Pancreas (tissue), 10 donors: Measurements from ENCODE around the gene DONSON. TPM values are rescaled to one million over a fixed set of nuclear protein-coding genes. Genes with fewer than 3 reads are reported as not detected.
"Not testable (repeated sequence)": the region's sequence is repeated elsewhere in the genome, so short reads cannot be mapped to it uniquely, and the experiment has no call there.

Source experiments
- ATAC-seq, 4 donors: fragments of 200-7000 bp; cut with Tn5 transposase; one replicate each; pipeline versions ENCODE4 v1.8.0 to v1.9.1; 2020; ENCODE audit warnings: mild to moderate bottlenecking in 4 of 4, moderate library complexity in 4 of 4
- DNase-seq, 6 donors: peaks; one replicate each; pipeline ENCODE4 v3.0.0-alpha.2; 2020
- FAIRE-seq: peaks from 2 replicates; lab custom pipeline; 2012; peaks lifted over from hg19 to GRCh38; lab: Jason Lieb, UNC
- H3K27ac ChIP-seq, 4 donors: fragments of 200-600 bp; sonication (generic); 1 replicate in 3 of 4; 2 replicates in 1 of 4; pipeline versions ENCODE4 v1.5.0 to v1.8.0; 2020
- H3K27me3 ChIP-seq, 4 donors: fragments of 200-600 bp; one replicate each; pipeline ENCODE4 v1.8.0; 2021
- H3K36me3 ChIP-seq, 3 donors: fragments of 200-600 bp; sonication (generic) in 1 of 3; one replicate each; pipeline versions ENCODE4 v1.5.0 to v1.8.0; 2020 to 2021
- H3K4me1 ChIP-seq, 3 donors: fragments of 200-600 bp; one replicate each; pipeline ENCODE4 v1.8.0; 2021
- H3K4me3 ChIP-seq, 4 donors: fragments of 200-600 bp; sonication (generic) in 2 of 4; one replicate each; pipeline versions ENCODE4 v1.5.0 to v1.8.0; 2020 to 2021
- H3K9me3 ChIP-seq, 4 donors: fragments of 200-600 bp; one replicate each; pipeline ENCODE4 v1.8.0; 2021
- CTCF ChIP-seq, 4 donors: fragments of 200-600 bp; sonication (generic) in 3 of 4; IDR thresholded peaks; one replicate each; pipeline versions ENCODE4 v1.5.0 to v1.8.0; 2021; ENCODE audit warnings: antibody characterized with exemption in 4 of 4
- WGBS, 2 donors: extraction: QIAGEN DNeasy Blood & Tissue Kit; methylation state at CpG; one replicate each; pipeline ENCODE4 v1.1.7; 2013; 5-methylcytosine and 5-hydroxymethylcytosine counted together
- intact Hi-C, 3 donors: fragments of 100-400 bp; cut with DNase I; formaldehyde crosslinking; loops; one replicate each; pipeline versions ENCODE4 v1.11.1 to v1.14.2; 2022
- polyA plus RNA-seq, 2 donors: library from polyadenylated mRNA; stranded (reverse); fragments of 200-250 nt; gene quantifications; one replicate each; pipeline ENCODE4 v1.2.3, GENCODE V29; 2013
- total RNA-seq, 6 donors: library from RNA; stranded (reverse); fragmentation: NEBNext Ultra II Directional in 4 of 6; extraction: Animal tissue kit (Norgen Biotek cat#: 25700) in 4 of 6; gene quantifications; one replicate each; pipeline versions ENCODE4 v1.2.1 to v1.2.4, GENCODE V29; 2021 to 2023
- donor health status: healthy with polysubstance abuse.
- donor health status: DM: no; HTN: no; CAD: no; lungs with moderate emphysema.
- donor health status: DM: no; HTN: no; CAD: no.
- donor health status: control.
- donor health status: control.
- donor health status: Bipolar disorder and iron deficiency.
- donor health status: DM: yes; HTN: yes; CAD: no.
- donor health status: DM: no; HTN: no; CAD: no.
- donor health status: DM: no; HTN: no; CAD: no.
- donor health status: DM: yes; HTN: yes; CAD: no.

Gene DONSON
- total and polyA plus RNA-seq, 8 donors: 2.4 to 11.1 (median 3.5) TPM

GRCh38 chr21:33587792-33588484 lies 546 bp downstream of the DONSON start:
- ATAC-seq (peak; percentile 23 to 37 (median 28)), DNase-seq (peak in 4 of 6 donors; percentile 30 to 79 (median 58)), FAIRE-seq (no peak)
- H3K9me3 ChIP-seq: no peaks in the 10 kb centered on the region
- H3K36me3 ChIP-seq: no peaks in the 10 kb centered on the region
- H3K27me3 ChIP-seq: no peaks in the 10 kb centered on the region
- no peak for TF ChIP-seq CTCF (IDR thresholded peaks at IDR 0.05)
- H3K27ac ChIP-seq: peak overlapping the region; percentile 73 to 88 (median 80)
- H3K4me3 ChIP-seq: peak overlapping the region; percentile 93 to 98 (median 97)
- 1% methylated on average over 51 to 57 of the region's 57 CpGs for WGBS, 2 donors
- H3K4me1 ChIP-seq: peaks cover 0 to 5% (median 4%) of the 10 kb centered on the region in 3 donors
- intact Hi-C loops: no loop called here

- FAIRE-seq (no peak), DNase-seq (no peak)
- H3K36me3 ChIP-seq: no peaks in the 10 kb centered on the region
Observed at GRCh38 chr21:33586927-33587326, 1.6 kb downstream of the DONSON start.

GRCh38 chr21:33584455-33584854 lies 4.0 kb downstream of the DONSON start:
- WGBS, 2 donors: 51 to 59% methylated on average over 3 of the region's 3 CpGs
- Histone ChIP-seq H3K36me3 (no peaks in the 10 kb centered on the region), H3K4me3 (no peak overlapping the region), H3K9me3 (no peaks in the 10 kb centered on the region), H3K4me1 (peaks cover 0 to 5% (median 3%) of the 10 kb centered on the region in 3 donors), H3K27ac (no peak overlapping the region), H3K27me3 (no peaks in the 10 kb centered on the region)
- no peak for ATAC-seq
- FAIRE-seq: no peak
- intact Hi-C loops: no loop called here
- no peak for DNase-seq
- TF ChIP-seq CTCF (IDR thresholded peaks at IDR 0.05): no peak

More at GRCh38 chr21:33586927-33587326, 1.6 kb downstream of the DONSON start:
- H3K27me3 ChIP-seq: no peaks in the 10 kb centered on the region
- intact Hi-C loops: no loop called here
- H3K27ac ChIP-seq: no peak overlapping the region
- 74 to 78% methylated on average over 6 of the region's 6 CpGs for WGBS, 2 donors
- H3K4me3 ChIP-seq: no peak overlapping the region
- ATAC-seq: no peak
- H3K9me3 ChIP-seq: no peaks in the 10 kb centered on the region
- TF ChIP-seq CTCF (IDR thresholded peaks at IDR 0.05): no peak
- peaks cover 0 to 5% (median 4%) of the 10 kb centered on the region in 3 donors for H3K4me1 ChIP-seq

- WGBS, 2 donors: 90 to 92% methylated on average over 7 of the region's 7 CpGs
- ATAC-seq (peak in 1 of 4 donors; percentile 21), DNase-seq (no peak), FAIRE-seq (no peak)
- Histone ChIP-seq H3K4me1 (no peaks in the 10 kb centered on the region), H3K36me3 (peaks cover 0 to 14% (median 2%) of the 10 kb centered on the region in 3 donors), H3K27ac (no peak overlapping the region), H3K27me3 (no peaks in the 10 kb centered on the region), H3K9me3 (no peaks in the 10 kb centered on the region), H3K4me3 (no peak overlapping the region)
- intact Hi-C loops: no loop called here
- TF ChIP-seq CTCF (IDR thresholded peaks at IDR 0.05): no peak
Observed at GRCh38 chr21:33578959-33579542, 9.4 kb downstream of the DONSON start.

- H3K36me3 ChIP-seq: peaks cover 0 to 22% (median 2%) of the 10 kb centered on the region in 3 donors
- FAIRE-seq (no peak), DNase-seq (no peak), ATAC-seq (no peak)
- WGBS, 2 donors: 89 to 94% methylated on average over 2 of the region's 2 CpGs
- intact Hi-C loops: no loop called here
- no peak overlapping the region for H3K4me3 ChIP-seq
- no peak for TF ChIP-seq CTCF (IDR thresholded peaks at IDR 0.05)
- no peaks in the 10 kb centered on the region for H3K9me3 ChIP-seq
- no peak overlapping the region for H3K27ac ChIP-seq
- no peaks in the 10 kb centered on the region for H3K27me3 ChIP-seq
- no peaks in the 10 kb centered on the region for H3K4me1 ChIP-seq
Observed at GRCh38 chr21:33578214-33578613, 10.3 kb downstream of the DONSON start.

- H3K9me3 ChIP-seq, intact Hi-C loops, H3K4me1 ChIP-seq, H3K27me3 ChIP-seq, DNase-seq, H3K27ac ChIP-seq, H3K4me3 ChIP-seq, FAIRE-seq: not testable (repeated sequence)
- ATAC-seq: peak in 2 of 4 donors; percentile 30 to 56
- WGBS, 2 donors: 10 to 17% methylated on average over 2 of the region's 2 CpGs
- H3K36me3 ChIP-seq: peaks cover 0 to 28% (median 2%) of the 10 kb centered on the region in 3 donors
Observed at GRCh38 chr21:33576741-33577141, 11.7 kb downstream of the DONSON start.
